Sigmoid colon (tissue), 3 donors: ENCODE measurements around the gene CCNL2.
A peak's percentile ranks its signal among the peaks of the same experiment; 100 is the strongest.

Experiments
- CTCF ChIP-seq, 4 experiments: fragments of 450-650 bp in 3 of 4; fragments of 200-600 bp in 1 of 4; IDR thresholded peaks; one replicate each; pipeline ENCODE4 v1.5.1; 2016 to 2019; ENCODE audit warnings: antibody characterized with exemption in 4 of 4, mild to moderate bottlenecking in 3 of 4, moderate library complexity in 2 of 4
- POLR2A ChIP-seq, 2 donors: fragments of 450-650 bp; IDR thresholded peaks; one replicate each; pipeline ENCODE4 v1.6.1; 2016; ENCODE audit warnings: antibody characterized with exemption in 2 of 2, mild to moderate bottlenecking in 2 of 2, moderate library complexity in 2 of 2

- no peak for TF ChIP-seq POLR2A (IDR thresholded peaks at IDR 0.05)
- TF ChIP-seq CTCF (IDR thresholded peaks at IDR 0.05), result peak in 1 of 4 experiments; percentile 33
These were observed 54.3 kb downstream of the CCNL2 start for GRCh38 chr1:1344655-1345361.
